Activated CD8-positive, alpha-beta memory T cell treated with anti-CD3 and anti-CD28 coated beads, Interleukin-2, amount 10 ng/mL, durations not matched to agents 7 days and 5 days (primary cell): ENCODE measurements around the gene DYNLT2. TPM values are rescaled to one million over a fixed set of nuclear protein-coding genes. Genes with fewer than 3 reads are reported as not detected.
"Not testable (repeated sequence)": the region's sequence is repeated elsewhere in the genome, so short reads cannot be mapped to it uniquely, and the experiment has no call there.

ENCODE experiments used
- ATAC-seq: fragments of 150-1000 bp; cut with Tn5 transposase; one replicate; pipeline ENCODE4 v1.10.0; 2021; ENCODE audit warnings: moderate library complexity
- CTCF ChIA-PET: fragments of 350-600 bp; sonication (Branson Sonifier 250); formaldehyde crosslinking; loops from one replicate; lab custom pipeline; 2021; ENCODE audit warnings: antibody characterized with exemption; lab: Charles Lee
- DNase-seq: peaks from one replicate; pipeline ENCODE4 v3.0.0-alpha.2; 2020
- H3K27ac Mint-ChIP-seq: one replicate; pipeline ENCODE4 v1.8.0; 2021; ENCODE audit warnings: mild to moderate bottlenecking, mixed read lengths
- H3K27me3 Mint-ChIP-seq: one replicate; pipeline ENCODE4 v1.8.0; 2021; ENCODE audit warnings: mixed read lengths
- H3K36me3 Mint-ChIP-seq: one replicate; pipeline ENCODE4 v1.8.0; 2021; ENCODE audit warnings: mild to moderate bottlenecking, mixed read lengths
- H3K4me1 Mint-ChIP-seq: one replicate; pipeline ENCODE4 v1.8.0; 2021; ENCODE audit warnings: mixed read lengths
- H3K4me3 Mint-ChIP-seq: one replicate; pipeline ENCODE4 v1.8.0; 2021; ENCODE audit warnings: mild to moderate bottlenecking, moderate library complexity, mixed read lengths
- H3K9me3 Mint-ChIP-seq: one replicate; pipeline ENCODE4 v1.8.0; 2022; ENCODE audit warnings: low read depth, mixed read lengths
- total RNA-seq, 2 experiments: library from RNA; stranded (reverse); gene quantifications; one replicate each; pipeline ENCODE4 v1.2.3, GENCODE V29; 2021

The DYNLT2 gene
- total RNA-seq, 2 experiments from 2014 or later = 2.0 to 3.3 TPM

- H3K27ac Mint-ChIP-seq, CTCF ChIA-PET, H3K4me3 Mint-ChIP-seq, H3K27me3 Mint-ChIP-seq, ATAC-seq, H3K9me3 Mint-ChIP-seq, DNase-seq: not testable (repeated sequence)
- H3K36me3 Mint-ChIP-seq = peaks cover 19% of the 10 kb centered on the region
- peaks cover 20% of the 10 kb centered on the region for H3K4me1 Mint-ChIP-seq
These were observed 54.3 kb downstream of the DYNLT2 start for GRCh38 chr6:169697115-169697514.

- CTCF ChIA-PET = interaction anchor here (1.2 kb wide), 1 partner anchor 183 kb away, joined by 3 read pairs; no protein-coding TSS in a partner anchor
- no peak for ATAC-seq
- H3K27me3 Mint-ChIP-seq = no peaks in the 10 kb centered on the region
These were observed 56.2 kb downstream of the DYNLT2 start for GRCh38 chr6:169695131-169695530.

GRCh38 chr6:169692516-169692915 is 58.9 kb downstream of the DYNLT2 start:
- Mint-ChIP-seq H3K4me1 (peaks cover 11% of the 10 kb centered on the region), H3K27ac (no peak overlapping the region), H3K9me3 (peaks cover 4% of the 10 kb centered on the region), H3K36me3 (peaks cover 40% of the 10 kb centered on the region), H3K4me3 (no peak overlapping the region), H3K27me3 (no peaks in the 10 kb centered on the region)
- DNase-seq (no peak), ATAC-seq (no peak)
- CTCF ChIA-PET = interaction anchor here (1.1 kb wide), 1 partner anchor 9 kb away, joined by 3 read pairs; the partner anchor contains the start of genes C6orf120 and WDR27

More at GRCh38 chr6:169695131-169695530, 56.2 kb downstream of the DYNLT2 start:
- H3K9me3 Mint-ChIP-seq = peaks cover 4% of the 10 kb centered on the region
- H3K4me1 Mint-ChIP-seq = peaks cover 16% of the 10 kb centered on the region
- H3K36me3 Mint-ChIP-seq = peaks cover 27% of the 10 kb centered on the region
- H3K27ac Mint-ChIP-seq = no peak overlapping the region
- no peak for DNase-seq
- H3K4me3 Mint-ChIP-seq = no peak overlapping the region

GRCh38 chr6:169691260-169691659 is 60.1 kb downstream of the DYNLT2 start:
- DNase-seq (no peak), ATAC-seq (no peak)
- Mint-ChIP-seq H3K36me3 (peaks cover 50% of the 10 kb centered on the region), H3K4me3 (no peak overlapping the region), H3K27me3 (no peaks in the 10 kb centered on the region), H3K4me1 (peaks cover 11% of the 10 kb centered on the region), H3K27ac (no peak overlapping the region), H3K9me3 (peaks cover 9% of the 10 kb centered on the region)
- CTCF ChIA-PET = no interaction called here

Other genes starting within 250 kb of the DYNLT2 start
- 10 to 100 TPM; 31.2 to 36.2 TPM for gene WDR27, start 49.5 kb downstream of the DYNLT2 start, total RNA-seq
- 10 to 100 TPM; 19.3 to 20.3 TPM for gene C6orf120, start 49.4 kb downstream of the DYNLT2 start, total RNA-seq
- 10 to 100 TPM; 57.9 to 58.8 TPM for gene PHF10, start 27.1 kb downstream of the DYNLT2 start, total RNA-seq
- 10 to 100 TPM; 29.3 to 36.7 TPM for gene ERMARD, start 50 bp upstream of the DYNLT2 start, total RNA-seq